Fibroblast of lung (primary cell): ENCODE data around the gene CRACDL. TPM values are rescaled to one million over a fixed set of nuclear protein-coding genes. Genes with fewer than 3 reads are reported as not detected.

Source experiments
- DNase-seq, 2 donors: peaks; one replicate each; pipeline versions ENCODE4 v3.0.0 to v3.0.0-alpha.2; 2010; ENCODE audit warnings: low read depth in 2 of 2
- H2AFZ ChIP-seq: 2 replicates; pipeline ENCODE4 v1.5.1; 2012; ENCODE audit warnings: low read length, control low read depth, inconsistent platforms
- H3K27ac ChIP-seq: 2 replicates; pipeline ENCODE4 v1.5.1; 2011; ENCODE audit warnings: low read length, control low read depth; ENCODE audit not compliant: insufficient read depth
- H3K27me3 ChIP-seq: 2 replicates; pipeline ENCODE4 v1.5.1; 2011; ENCODE audit warnings: mild to moderate bottlenecking, low read length; ENCODE audit not compliant: control insufficient read depth, insufficient read depth
- H3K36me3 ChIP-seq: 2 replicates; pipeline ENCODE4 v1.5.1; 2011; ENCODE audit warnings: low read length; ENCODE audit not compliant: control insufficient read depth, insufficient read depth
- H3K4me1 ChIP-seq: 2 replicates; pipeline ENCODE4 v1.5.1; 2011; ENCODE audit warnings: low read length; ENCODE audit not compliant: control insufficient read depth, insufficient read depth; ENCODE audit errors: extremely low read depth
- H3K4me2 ChIP-seq: 2 replicates; pipeline ENCODE4 v1.5.1; 2011; ENCODE audit warnings: low read length, control low read depth; ENCODE audit not compliant: insufficient read depth; ENCODE audit errors: extremely low read depth
- H3K4me3 ChIP-seq, 4 experiments: fragments of 200-600 bp in 1 of 4; sonication (generic) in 1 of 4; replicated peaks in 1 of 4; 2 replicates each; pipeline ENCODE4 v1.5.1; 2011 to 2016; ENCODE audit warnings: low read length in 4 of 4, low read depth in 3 of 4, mild to moderate bottlenecking in 3 of 4, control low read depth in 2 of 4, inconsistent platforms in 1 of 4, mixed read lengths in 1 of 4; ENCODE audit not compliant: insufficient read depth in 1 of 4; ENCODE audit errors: control extremely low read depth in 1 of 4
- H3K79me2 ChIP-seq: 2 replicates; pipeline ENCODE4 v1.5.1; 2012; ENCODE audit warnings: mild to moderate bottlenecking, low read length, inconsistent platforms; ENCODE audit not compliant: control insufficient read depth, insufficient read depth
- H3K9ac ChIP-seq: 2 replicates; pipeline ENCODE4 v1.5.1; 2011; ENCODE audit warnings: mild to moderate bottlenecking, low read length, control low read depth; ENCODE audit not compliant: insufficient read depth
- H3K9me3 ChIP-seq: 2 replicates; pipeline ENCODE4 v1.5.1; 2012; ENCODE audit warnings: low read depth, low read length; ENCODE audit not compliant: control insufficient read depth, insufficient read depth
- H4K20me1 ChIP-seq: 2 replicates; pipeline ENCODE4 v1.5.1; 2011; ENCODE audit warnings: low read length; ENCODE audit not compliant: control insufficient read depth, insufficient read depth; ENCODE audit errors: extremely low read depth
- EZH2 ChIP-seq: IDR thresholded peaks from 2 replicates; pipeline ENCODE4 v1.5.1; 2012; ENCODE audit warnings: low read length, control low read depth, mild to moderate bottlenecking; ENCODE audit errors: missing control alignments
- polyA plus RNA-seq, 2 donors: library from polyadenylated mRNA; depleted of rRNA in 1 of 2; stranded (reverse) in 1 of 2; unstranded in 1 of 2; fragments of >200 nt; gene quantifications; 2 replicates each; pipeline ENCODE4 v1.2.1, GENCODE V29; 2011 to 2012; ENCODE audit warnings: missing spikeins in 1 of 2
- total RNA-seq: library from RNA; depleted of rRNA; stranded (reverse); fragments of >200 nt; gene quantifications from 2 replicates; pipeline ENCODE4 v1.2.1, GENCODE V29; 2014
- TF ChIP-seq, protein P1 (sequence below), 2 donors: IDR thresholded peaks in 1 of 2; conservative IDR thresholded peaks in 1 of 2; 1 replicate in 1 of 2; 2 replicates in 1 of 2; pipeline ENCODE4 v1.5.1; 2011 to 2012; ENCODE audit warnings: low read length in 2 of 2, control low read depth in 1 of 2, inconsistent platforms in 1 of 2, low read depth in 1 of 2, mild to moderate bottlenecking in 1 of 2

CRACDL gene
- total and polyA plus RNA-seq, 2 donors (not counting 1 experiment from before 2014, with no cell fraction given): not detected

GRCh38 chr2:98771264-98771663, 164.8 kb downstream of the CRACDL start:
- Histone ChIP-seq H3K9me3 (no peaks in the 10 kb centered on the region), H3K4me3 (no peak overlapping the region), H3K4me1 (no peaks in the 10 kb centered on the region), H3K27me3 (no peaks in the 10 kb centered on the region), H3K36me3 (no peaks in the 10 kb centered on the region), H4K20me1 (no peaks in the 10 kb centered on the region), H3K9ac (no peak overlapping the region), H2AFZ (no peak overlapping the region), H3K79me2 (no peaks in the 10 kb centered on the region), H3K27ac (no peak overlapping the region), H3K4me2 (no peak overlapping the region)
- DNase-seq: no peak
- TF ChIP-seq, protein P1, sequence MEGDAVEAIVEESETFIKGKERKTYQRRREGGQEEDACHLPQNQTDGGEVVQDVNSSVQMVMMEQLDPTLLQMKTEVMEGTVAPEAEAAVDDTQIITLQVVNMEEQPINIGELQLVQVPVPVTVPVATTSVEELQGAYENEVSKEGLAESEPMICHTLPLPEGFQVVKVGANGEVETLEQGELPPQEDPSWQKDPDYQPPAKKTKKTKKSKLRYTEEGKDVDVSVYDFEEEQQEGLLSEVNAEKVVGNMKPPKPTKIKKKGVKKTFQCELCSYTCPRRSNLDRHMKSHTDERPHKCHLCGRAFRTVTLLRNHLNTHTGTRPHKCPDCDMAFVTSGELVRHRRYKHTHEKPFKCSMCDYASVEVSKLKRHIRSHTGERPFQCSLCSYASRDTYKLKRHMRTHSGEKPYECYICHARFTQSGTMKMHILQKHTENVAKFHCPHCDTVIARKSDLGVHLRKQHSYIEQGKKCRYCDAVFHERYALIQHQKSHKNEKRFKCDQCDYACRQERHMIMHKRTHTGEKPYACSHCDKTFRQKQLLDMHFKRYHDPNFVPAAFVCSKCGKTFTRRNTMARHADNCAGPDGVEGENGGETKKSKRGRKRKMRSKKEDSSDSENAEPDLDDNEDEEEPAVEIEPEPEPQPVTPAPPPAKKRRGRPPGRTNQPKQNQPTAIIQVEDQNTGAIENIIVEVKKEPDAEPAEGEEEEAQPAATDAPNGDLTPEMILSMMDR (conservative IDR thresholded peaks at IDR 0.05 in 1 of 2, IDR thresholded peaks at IDR 0.05 in 1 of 2; ENCODE audit: low read depth in 1 of 2, low read length in 2 of 2): no peak
- TF ChIP-seq EZH2: no peak

DNA sequence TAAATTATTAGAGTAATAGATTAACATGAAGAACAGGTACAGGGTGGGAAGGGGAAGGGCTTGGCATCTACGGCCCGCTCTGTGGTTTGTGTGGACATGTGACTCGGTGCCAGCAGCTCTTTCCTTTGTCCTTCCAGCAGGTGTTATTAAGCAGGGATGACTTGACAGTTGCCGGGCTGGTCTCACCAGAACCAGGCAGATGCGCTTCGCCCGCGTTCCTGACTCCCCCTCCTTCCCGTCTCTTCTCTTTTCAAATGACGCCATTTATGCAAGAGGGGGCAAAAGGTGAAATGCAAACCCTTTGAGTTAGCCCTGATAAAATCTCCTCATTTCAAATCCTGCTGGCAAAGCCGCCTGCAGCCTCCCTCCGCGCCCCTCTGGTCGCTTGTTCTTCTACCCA, 166.2 kb downstream of the CRACDL start:
- H3K79me2 ChIP-seq: no peaks in the 10 kb centered on the region
- H3K4me1 ChIP-seq: no peaks in the 10 kb centered on the region
- H3K4me2 ChIP-seq: no peak overlapping the region
- no peaks in the 10 kb centered on the region for H4K20me1 ChIP-seq
- TF ChIP-seq, protein P1 (conservative IDR thresholded peaks at IDR 0.05 in 1 of 2, IDR thresholded peaks at IDR 0.05 in 1 of 2; ENCODE audit: low read depth in 1 of 2, low read length in 2 of 2): no peak
- no peak for TF ChIP-seq EZH2
- no peak overlapping the region for H3K9ac ChIP-seq
- no peak overlapping the region for H2AFZ ChIP-seq
- H3K27me3 ChIP-seq: no peaks in the 10 kb centered on the region
- H3K4me3 ChIP-seq: no peak overlapping the region
- no peak overlapping the region for H3K27ac ChIP-seq
- DNase-seq: no peak
- H3K36me3 ChIP-seq: no peaks in the 10 kb centered on the region
- no peaks in the 10 kb centered on the region for H3K9me3 ChIP-seq

GRCh38 chr2:98769114-98769476, 166.9 kb downstream of the CRACDL start:
- no peaks in the 10 kb centered on the region for H4K20me1 ChIP-seq
- H2AFZ ChIP-seq: no peak overlapping the region
- no peak overlapping the region for H3K9ac ChIP-seq
- no peaks in the 10 kb centered on the region for H3K36me3 ChIP-seq
- TF ChIP-seq, protein P1 (conservative IDR thresholded peaks at IDR 0.05 in 1 of 2, IDR thresholded peaks at IDR 0.05 in 1 of 2; ENCODE audit: low read depth in 1 of 2, low read length in 2 of 2): no peak
- TF ChIP-seq EZH2: no peak
- H3K4me3 ChIP-seq: no peak overlapping the region
- no peaks in the 10 kb centered on the region for H3K79me2 ChIP-seq
- DNase-seq: no peak
- H3K4me2 ChIP-seq: no peak overlapping the region
- H3K27ac ChIP-seq: no peak overlapping the region
- no peaks in the 10 kb centered on the region for H3K4me1 ChIP-seq
- no peaks in the 10 kb centered on the region for H3K27me3 ChIP-seq
- H3K9me3 ChIP-seq: no peaks in the 10 kb centered on the region
